Mammary epithelial cell (primary cell): ENCODE measurements around the gene WASHC1.
"Not testable (repeated sequence)": the region's sequence is repeated elsewhere in the genome, so short reads cannot be mapped to it uniquely, and the experiment has no call there.

ENCODE experiments used
- EZH2 ChIP-seq: IDR thresholded peaks from 2 replicates; pipeline ENCODE4 v1.6.1; 2012; ENCODE audit warnings: low read length, inconsistent platforms, borderline replicate concordance
- TF ChIP-seq, protein P1 (sequence below), 2 donors: IDR thresholded peaks in 1 of 2; conservative IDR thresholded peaks in 1 of 2; 2 replicates each; pipeline ENCODE4 v1.5.1; 2011 to 2012; ENCODE audit warnings: inconsistent platforms in 2 of 2, low read length in 2 of 2, mild to moderate bottlenecking in 2 of 2, control low read depth in 1 of 2, low read depth in 1 of 2; ENCODE audit not compliant: insufficient read depth in 1 of 2; ENCODE audit errors: extremely low read depth in 1 of 2

DNA sequence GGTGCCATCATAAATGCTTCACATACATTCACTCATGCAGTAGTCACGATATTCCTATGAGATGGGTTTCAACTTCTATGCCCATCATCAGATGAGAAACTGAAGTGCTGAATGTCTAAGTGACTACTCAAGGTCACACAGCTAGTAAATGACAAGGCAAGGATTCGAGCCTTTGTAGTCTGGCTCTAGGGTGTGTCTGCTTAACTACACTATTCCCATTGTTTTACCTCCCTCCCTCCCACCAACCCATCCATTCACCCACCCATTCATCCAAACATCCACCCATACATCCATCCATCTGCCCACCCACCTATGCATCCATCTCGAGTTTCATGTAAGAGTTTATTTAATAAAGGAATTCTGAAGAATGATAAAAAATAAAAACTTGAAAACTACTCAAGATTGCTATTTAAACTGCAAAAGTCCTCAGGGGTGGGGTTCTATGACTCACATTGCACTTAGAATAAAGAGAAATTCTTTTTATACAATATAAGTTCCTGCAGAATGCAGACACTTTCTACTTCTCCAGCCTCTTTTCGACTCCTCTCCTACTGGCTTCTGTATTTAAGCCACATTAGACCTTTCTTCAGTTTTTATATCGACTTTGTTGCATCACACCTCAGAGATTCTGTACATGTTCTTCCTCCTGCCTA lies 19.1 kb upstream of the WASHC1 start:
- TF ChIP-seq, protein P1, sequence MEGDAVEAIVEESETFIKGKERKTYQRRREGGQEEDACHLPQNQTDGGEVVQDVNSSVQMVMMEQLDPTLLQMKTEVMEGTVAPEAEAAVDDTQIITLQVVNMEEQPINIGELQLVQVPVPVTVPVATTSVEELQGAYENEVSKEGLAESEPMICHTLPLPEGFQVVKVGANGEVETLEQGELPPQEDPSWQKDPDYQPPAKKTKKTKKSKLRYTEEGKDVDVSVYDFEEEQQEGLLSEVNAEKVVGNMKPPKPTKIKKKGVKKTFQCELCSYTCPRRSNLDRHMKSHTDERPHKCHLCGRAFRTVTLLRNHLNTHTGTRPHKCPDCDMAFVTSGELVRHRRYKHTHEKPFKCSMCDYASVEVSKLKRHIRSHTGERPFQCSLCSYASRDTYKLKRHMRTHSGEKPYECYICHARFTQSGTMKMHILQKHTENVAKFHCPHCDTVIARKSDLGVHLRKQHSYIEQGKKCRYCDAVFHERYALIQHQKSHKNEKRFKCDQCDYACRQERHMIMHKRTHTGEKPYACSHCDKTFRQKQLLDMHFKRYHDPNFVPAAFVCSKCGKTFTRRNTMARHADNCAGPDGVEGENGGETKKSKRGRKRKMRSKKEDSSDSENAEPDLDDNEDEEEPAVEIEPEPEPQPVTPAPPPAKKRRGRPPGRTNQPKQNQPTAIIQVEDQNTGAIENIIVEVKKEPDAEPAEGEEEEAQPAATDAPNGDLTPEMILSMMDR (conservative IDR thresholded peaks at IDR 0.05 in 1 of 2, IDR thresholded peaks at IDR 0.05 in 1 of 2; ENCODE audit: extremely low read depth in 1 of 2, insufficient read depth in 1 of 2, low read depth in 1 of 2, low read length in 2 of 2), result not testable (repeated sequence)
- TF ChIP-seq EZH2, result not testable (repeated sequence)
